B cell (primary cell): ENCODE data around the gene CFAP65. TPM values are rescaled to one million over a fixed set of nuclear protein-coding genes. Genes with fewer than 3 reads are reported as not detected.

ENCODE experiments used
- ATAC-seq: fragments of 200-7000 bp; cut with Tn5 transposase; one replicate; pipeline ENCODE4 v1.10.0; 2021; ENCODE audit warnings: low read depth, mild to moderate bottlenecking, moderate number of reproducible peaks, moderate library complexity
- CTCF ChIA-PET: fragments of 350-600 bp; sonication (Branson Sonifier 250); formaldehyde crosslinking; loops from one replicate; lab custom pipeline; 2021; ENCODE audit warnings: antibody characterized with exemption, inconsistent platforms; lab: Charles Lee
- POLR2A ChIA-PET: fragments of 350-600 bp; sonication (Branson Sonifier 250); formaldehyde crosslinking; loops from one replicate; lab custom pipeline; 2021; ENCODE audit warnings: antibody characterized with exemption; lab: Charles Lee
- DNase-seq: peaks from one replicate; pipeline ENCODE4 v3.0.0; 2013
- H2AFZ ChIP-seq: 2 replicates; pipeline ENCODE4 v1.6.1; 2012; ENCODE audit warnings: mild to moderate bottlenecking, low read depth, low read length; ENCODE audit not compliant: insufficient read depth, poor library complexity, severe bottlenecking
- H3K27ac ChIP-seq, 2 donors: 1 replicate in 1 of 2; 2 replicates in 1 of 2; pipeline ENCODE4 v1.5.1; 2012 to 2013; ENCODE audit warnings: low read length in 2 of 2, mild to moderate bottlenecking in 2 of 2, moderate library complexity in 1 of 2
- H3K27me3 ChIP-seq, 4 experiments: fragments of 200-600 bp in 1 of 4; sonication (generic) in 1 of 4; replicated peaks in 1 of 4; 1 replicate in 2 of 4; 2 replicates in 2 of 4; pipeline versions ENCODE4 v1.6.1 to v1.7.0; 2013 to 2016; ENCODE audit warnings: low read length in 3 of 4, mild to moderate bottlenecking in 2 of 4, mixed read lengths in 1 of 4, moderate library complexity in 1 of 4; ENCODE audit not compliant: insufficient read depth in 4 of 4, control insufficient read depth in 3 of 4; ENCODE audit errors: control extremely low read depth in 1 of 4
- H3K36me3 ChIP-seq, 2 experiments: replicated peaks in 1 of 2; 1 replicate in 1 of 2; 2 replicates in 1 of 2; pipeline versions ENCODE4 v1.6.1 to v1.7.1; 2013; ENCODE audit warnings: low read length in 1 of 2; ENCODE audit not compliant: insufficient read depth in 2 of 2, control insufficient read depth in 1 of 2; ENCODE audit errors: control extremely low read depth in 1 of 2, extremely low read depth in 1 of 2
- H3K4me1 ChIP-seq, 2 donors: fragments of 200-600 bp in 1 of 2; sonication (generic) in 1 of 2; 1 replicate in 1 of 2; 2 replicates in 1 of 2; pipeline versions ENCODE4 v1.5.1 to v1.6.1; 2013 to 2017; ENCODE audit warnings: low read length in 2 of 2; ENCODE audit not compliant: control insufficient read depth in 2 of 2, insufficient read depth in 2 of 2
- H3K4me2 ChIP-seq: replicated peaks from 2 replicates; pipeline ENCODE3; 2012; ENCODE audit warnings: mild to moderate bottlenecking, low read depth, low read length; ENCODE audit not compliant: poor library complexity, severe bottlenecking
- H3K4me3 ChIP-seq, 5 experiments: fragments of 200-600 bp in 1 of 5; sonication (generic) in 1 of 5; 1 replicate in 3 of 5; 2 replicates in 2 of 5; pipeline versions ENCODE4 v1.5.1 to v1.7.0; 2011 to 2016; ENCODE audit warnings: low read length in 4 of 5, mild to moderate bottlenecking in 4 of 5, low read depth in 2 of 5, control low read depth in 1 of 5, moderate library complexity in 1 of 5; ENCODE audit not compliant: insufficient read depth in 1 of 5; ENCODE audit errors: control extremely low read depth in 1 of 5, extremely low read depth in 1 of 5
- H3K79me2 ChIP-seq: fragments of 200-600 bp; sonication (generic); one replicate; pipeline ENCODE4 v1.6.0; 2016; ENCODE audit warnings: low read length; ENCODE audit not compliant: control insufficient read depth, insufficient read depth
- H3K9ac ChIP-seq: fragments of 200-600 bp; sonication (generic); 2 replicates; pipeline ENCODE4 v1.6.1; 2017; ENCODE audit warnings: mild to moderate bottlenecking, low read length, moderate library complexity
- H3K9me3 ChIP-seq, 3 donors: one replicate each; pipeline versions ENCODE4 v1.6.1 to v1.7.1; 2013; ENCODE audit warnings: low read length in 2 of 3; ENCODE audit not compliant: control insufficient read depth in 2 of 3, insufficient read depth in 1 of 3; ENCODE audit errors: control extremely low read depth in 1 of 3
- H4K20me1 ChIP-seq: 2 replicates; pipeline ENCODE4 v1.6.0; 2012; ENCODE audit warnings: mild to moderate bottlenecking, low read length; ENCODE audit not compliant: insufficient read depth, control insufficient read depth, poor library complexity, severe bottlenecking
- H3K27ac Mint-ChIP-seq: one replicate; pipeline ENCODE4 v1.8.0; 2021; ENCODE audit warnings: mixed read lengths
- H3K27me3 Mint-ChIP-seq: one replicate; pipeline ENCODE4 v1.8.0; 2021; ENCODE audit warnings: mixed read lengths
- H3K4me1 Mint-ChIP-seq: one replicate; pipeline ENCODE4 v1.8.0; 2021; ENCODE audit warnings: mixed read lengths
- H3K4me3 Mint-ChIP-seq: one replicate; pipeline ENCODE4 v1.8.0; 2021; ENCODE audit warnings: mixed read lengths
- H3K9me3 Mint-ChIP-seq: one replicate; pipeline ENCODE4 v1.8.0; 2022; ENCODE audit warnings: mixed read lengths; ENCODE audit not compliant: insufficient read depth
- EZH2 ChIP-seq: IDR thresholded peaks from 2 replicates; pipeline ENCODE4 v1.6.1; 2012; ENCODE audit warnings: borderline replicate concordance, low read depth, mild to moderate bottlenecking, moderate library complexity, low read length; ENCODE audit not compliant: insufficient read depth, poor library complexity, severe bottlenecking
- WGBS: methylation state at CpG from one replicate; pipeline ENCODE4 v1.1.5; 2013; ENCODE audit warnings: missing lambda C conversion rate; ENCODE audit not compliant: insufficient coverage; 5-methylcytosine and 5-hydroxymethylcytosine counted together
- intact Hi-C: fragments of 100-400 bp; cut with micrococcal nuclease; formaldehyde crosslinking; loops from one replicate; pipeline ENCODE4 v1.10.0; 2022
- polyA plus RNA-seq: library from polyadenylated mRNA; depleted of rRNA; stranded (reverse); fragments of >200 nt; gene quantifications from 2 replicates; pipeline ENCODE4 v1.2.3, GENCODE V29; 2012
- total RNA-seq, 2 donors: library from RNA; stranded (reverse); fragments of 120-200 nt in 1 of 2; gene quantifications; 1 replicate in 1 of 2; 2 replicates in 1 of 2; pipeline versions ENCODE4 v1.2.3 to v1.2.4, GENCODE V29; 2013 to 2022
- TF ChIP-seq, protein P1 (sequence below): fragments of 200-600 bp; IDR thresholded peaks from one replicate; pipeline ENCODE4 v1.8.0; 2022; ENCODE audit warnings: antibody characterized with exemption, mild to moderate bottlenecking

The CFAP65 gene
- total and polyA plus RNA-seq, 2 donors (not counting 1 experiment from before 2014, with no cell fraction given) = not detected

- Histone ChIP-seq H3K4me3 (no peak overlapping the region), H4K20me1 (no peaks in the 10 kb centered on the region), H3K36me3 (no peaks in the 10 kb centered on the region), H3K4me1 (no peaks in the 10 kb centered on the region), H3K4me2 (no peak overlapping the region), H2AFZ (no peak overlapping the region), H3K9ac (no peak overlapping the region), H3K27me3 (peaks cover 0 to 40% (median 11%) of the 10 kb centered on the region in 4 experiments), H3K9me3 (peaks cover 0 to 14% (median 0%) of the 10 kb centered on the region in 3 donors), H3K27ac (no peak overlapping the region), H3K79me2 (no peaks in the 10 kb centered on the region)
- no peak for TF ChIP-seq EZH2
- TF ChIP-seq, protein P1, sequence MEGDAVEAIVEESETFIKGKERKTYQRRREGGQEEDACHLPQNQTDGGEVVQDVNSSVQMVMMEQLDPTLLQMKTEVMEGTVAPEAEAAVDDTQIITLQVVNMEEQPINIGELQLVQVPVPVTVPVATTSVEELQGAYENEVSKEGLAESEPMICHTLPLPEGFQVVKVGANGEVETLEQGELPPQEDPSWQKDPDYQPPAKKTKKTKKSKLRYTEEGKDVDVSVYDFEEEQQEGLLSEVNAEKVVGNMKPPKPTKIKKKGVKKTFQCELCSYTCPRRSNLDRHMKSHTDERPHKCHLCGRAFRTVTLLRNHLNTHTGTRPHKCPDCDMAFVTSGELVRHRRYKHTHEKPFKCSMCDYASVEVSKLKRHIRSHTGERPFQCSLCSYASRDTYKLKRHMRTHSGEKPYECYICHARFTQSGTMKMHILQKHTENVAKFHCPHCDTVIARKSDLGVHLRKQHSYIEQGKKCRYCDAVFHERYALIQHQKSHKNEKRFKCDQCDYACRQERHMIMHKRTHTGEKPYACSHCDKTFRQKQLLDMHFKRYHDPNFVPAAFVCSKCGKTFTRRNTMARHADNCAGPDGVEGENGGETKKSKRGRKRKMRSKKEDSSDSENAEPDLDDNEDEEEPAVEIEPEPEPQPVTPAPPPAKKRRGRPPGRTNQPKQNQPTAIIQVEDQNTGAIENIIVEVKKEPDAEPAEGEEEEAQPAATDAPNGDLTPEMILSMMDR = no peak
- intact Hi-C loops = no loop called here
- Mint-ChIP-seq H3K27ac (no peak overlapping the region), H3K4me3 (no peak overlapping the region), H3K27me3 (peaks cover 63% of the 10 kb centered on the region), H3K4me1 (no peaks in the 10 kb centered on the region), H3K9me3 (no peaks in the 10 kb centered on the region)
- DNase-seq (no peak), ATAC-seq (no peak)
- POLR2A ChIA-PET = no interaction called here
- WGBS = 80% methylated on average over 1 of the region's 6 CpGs
- CTCF ChIA-PET = no interaction called here
These were observed 6.5 kb downstream of the CFAP65 start for GRCh38 chr2:219034823-219035222.

- Histone ChIP-seq H3K27ac (no peak overlapping the region), H3K9me3 (peaks cover 0 to 6% (median 0%) of the 10 kb centered on the region in 3 donors), H3K27me3 (peaks cover 0 to 24% (median 3%) of the 10 kb centered on the region in 4 experiments), H3K36me3 (no peaks in the 10 kb centered on the region), H2AFZ (no peak overlapping the region), H3K4me1 (no peaks in the 10 kb centered on the region), H4K20me1 (no peaks in the 10 kb centered on the region), H3K79me2 (no peaks in the 10 kb centered on the region), H3K4me2 (no peak overlapping the region), H3K9ac (no peak overlapping the region), H3K4me3 (no peak overlapping the region)
- intact Hi-C loops = no loop called here
- POLR2A ChIA-PET = no interaction called here
- TF ChIP-seq, protein P1 = no peak
- TF ChIP-seq EZH2 = no peak
- no peaks in the 10 kb centered on the region for H3K4me1 Mint-ChIP-seq
- H3K27ac Mint-ChIP-seq = no peak overlapping the region
- H3K9me3 Mint-ChIP-seq = no peaks in the 10 kb centered on the region
- CTCF ChIA-PET = interaction anchor here (0.7 to 1.9 kb wide), 6 partner anchors 10 to 540 kb away, joined by 3 to 6 read pairs (median 4); no protein-coding TSS in a partner anchor
- DNase-seq = no peak
- WGBS = 90% methylated on average over 19 of the region's 23 CpGs
- no peak overlapping the region for H3K4me3 Mint-ChIP-seq
- ATAC-seq = no peak
- H3K27me3 Mint-ChIP-seq = peaks cover 54% of the 10 kb centered on the region
These were observed 9.1 kb downstream of the CFAP65 start for GRCh38 chr2:219032051-219032745.
